Measurements from ENCODE around the gene ADAMTS7. TPM values are rescaled to one million over a fixed set of nuclear protein-coding genes. Genes with fewer than 3 reads are reported as not detected.

ADAMTS7 gene
- polyA plus RNA-seq, 3 donors = 0.90 to 7.8 (median 1.9) TPM

DNA sequence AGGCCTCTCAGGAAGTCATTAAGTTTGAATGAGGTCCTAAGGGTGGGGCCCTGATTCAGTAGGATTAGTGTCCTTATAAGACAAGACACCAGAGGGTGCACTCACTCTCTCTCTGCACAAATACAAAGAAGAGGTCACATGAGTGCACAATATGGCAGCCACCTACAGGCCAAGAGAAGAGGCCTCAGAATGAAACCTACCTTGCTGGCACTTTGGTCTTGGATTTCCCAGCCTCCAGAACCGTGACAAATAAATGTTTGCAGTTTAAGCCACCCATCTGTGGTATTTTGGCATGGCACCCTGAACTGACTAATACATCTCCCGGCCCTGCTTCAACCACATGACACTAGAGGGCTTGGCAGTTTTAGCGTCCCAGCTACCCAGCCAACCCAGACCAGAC lies 96.4 kb downstream of the ADAMTS7 start:
- WGBS, 3 donors = 58 to 77% (median 75%) methylated on average over 3 of the region's 3 CpGs

DNA sequence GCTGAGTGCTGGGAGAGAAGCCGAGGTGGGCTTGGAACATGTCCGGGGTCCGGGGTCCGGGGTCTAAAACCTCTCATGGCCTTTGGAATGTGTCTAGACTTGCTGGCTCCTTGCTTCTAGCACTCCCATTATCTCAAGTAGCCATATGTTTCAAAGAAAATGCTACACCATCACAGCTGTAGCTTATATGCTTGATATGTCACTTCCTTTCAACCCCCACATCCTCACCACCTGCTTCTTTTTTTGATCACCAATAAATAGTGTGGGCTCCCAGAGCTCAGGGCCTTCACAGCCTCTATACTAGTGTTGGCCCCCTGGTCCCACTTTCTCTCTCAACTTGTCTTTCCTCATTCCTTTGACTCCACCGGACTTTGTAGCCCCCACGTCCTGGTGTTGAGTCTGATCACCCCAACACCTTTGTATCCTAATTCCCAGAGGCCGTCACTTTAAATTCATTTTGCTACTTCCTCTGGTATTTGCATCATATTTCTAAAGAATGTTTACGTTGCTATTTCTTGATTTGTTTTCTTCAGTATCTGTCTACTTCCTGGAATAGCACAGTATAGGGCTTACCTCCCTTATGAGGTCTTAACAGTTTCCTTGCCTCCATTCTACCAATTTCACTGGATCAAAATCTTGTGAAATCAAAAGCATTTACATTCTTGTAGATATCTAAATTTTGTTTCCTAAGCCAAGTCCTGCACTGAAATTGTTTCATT lies 98.3 kb downstream of the ADAMTS7 start:
- H3K27ac ChIP-seq (ENCODE audit: low read depth, low read length) = no peak overlapping the region
- WGBS, 3 donors = 69 to 73% (median 71%) methylated on average over 8 of the region's 8 CpGs

More for the DNA sequence above, 96.4 kb downstream of the ADAMTS7 start:
- H3K27ac ChIP-seq (ENCODE audit: low read depth, low read length) = no peak overlapping the region

DNA sequence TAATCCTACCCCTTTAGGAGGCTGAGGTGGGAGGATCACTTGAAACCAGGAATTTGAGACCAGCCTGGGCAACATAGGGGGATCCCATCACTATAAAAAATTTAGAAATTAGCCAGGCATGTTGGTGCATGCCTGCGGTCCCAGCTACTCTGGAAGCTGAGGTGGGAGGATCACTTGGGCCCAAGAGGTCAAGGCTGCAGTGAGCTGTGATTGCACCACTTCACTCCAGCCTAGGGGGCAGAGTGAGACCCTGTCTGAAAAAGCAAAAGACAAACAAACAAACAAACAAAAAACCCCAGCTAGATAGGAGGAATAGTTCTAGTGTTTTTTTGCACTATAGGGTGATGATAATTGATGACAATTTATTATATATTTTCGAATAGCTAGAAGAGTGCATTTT lies 99.6 kb downstream of the ADAMTS7 start:
- 78 to 95% (median 94%) methylated on average over 2 of the region's 2 CpGs for WGBS, 3 donors
- H3K27ac ChIP-seq (ENCODE audit: low read depth, low read length) = no peak overlapping the region

DNA sequence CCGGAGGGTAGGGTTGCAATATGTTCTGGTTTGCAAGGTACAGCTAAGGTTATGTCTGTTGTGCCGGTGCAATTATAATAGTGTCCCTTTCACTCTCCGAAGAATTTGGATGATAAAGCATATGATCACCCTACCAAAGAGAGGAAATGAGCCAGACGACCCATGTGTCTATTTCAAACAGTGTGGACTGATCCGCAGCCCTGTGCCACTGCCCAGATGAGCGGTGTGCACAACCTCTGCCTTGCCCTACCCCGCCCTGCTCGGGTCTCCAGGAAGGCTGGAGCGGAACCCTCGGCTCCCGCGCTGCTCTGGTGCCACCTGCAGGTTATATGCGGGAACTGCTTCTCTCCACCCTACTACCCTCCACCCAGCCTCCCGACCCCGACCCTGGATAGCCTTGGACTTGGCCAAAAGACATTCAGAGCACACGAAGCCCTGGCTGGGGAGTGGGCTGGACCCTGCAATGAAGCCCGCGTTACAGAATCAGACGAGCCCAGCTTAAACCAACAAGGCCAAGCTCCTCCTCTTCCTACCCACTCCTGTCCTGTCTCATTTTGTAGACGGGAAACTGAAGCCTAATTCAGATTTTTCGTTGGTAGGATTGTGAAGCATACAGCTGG lies 101.9 kb downstream of the ADAMTS7 start:
- whole genome bisulfite sequencing, 3 donors = 7 to 9% (median 9%) methylated on average over 21 of the region's 21 CpGs
- H3K27ac ChIP-seq (ENCODE audit: low read depth, low read length) = no peak overlapping the region

Other genes with a start within 250 kb of the ADAMTS7 start
- gene CHRNA5, start 245.9 kb downstream of the ADAMTS7 start, polyA plus RNA-seq = 1 to 10 TPM; 1.1 to 1.3 (median 1.1) TPM
- gene CHRNA3, start 190.5 kb downstream of the ADAMTS7 start, polyA plus RNA-seq = under 1 TPM in 1 of 3 donors, not detected in 2; 0.15 TPM
- gene CHRNB4, start 170.3 kb downstream of the ADAMTS7 start, polyA plus RNA-seq = under 1 TPM in 2 of 3 donors, not detected in 1; 0.03 TPM
- gene MORF4L1, start 61.4 kb upstream of the ADAMTS7 start, polyA plus RNA-seq = 100 to 1,000 TPM; 111 to 418 (median 276) TPM
- gene CTSH, start 133.6 kb upstream of the ADAMTS7 start, polyA plus RNA-seq = 100 to 1,000 TPM in 1 of 3 donors, 10 to 100 TPM in 2; 65.1 to 125 (median 66.0) TPM